Measurements from ENCODE around the gene SVBP.

Gene SVBP

DNA sequence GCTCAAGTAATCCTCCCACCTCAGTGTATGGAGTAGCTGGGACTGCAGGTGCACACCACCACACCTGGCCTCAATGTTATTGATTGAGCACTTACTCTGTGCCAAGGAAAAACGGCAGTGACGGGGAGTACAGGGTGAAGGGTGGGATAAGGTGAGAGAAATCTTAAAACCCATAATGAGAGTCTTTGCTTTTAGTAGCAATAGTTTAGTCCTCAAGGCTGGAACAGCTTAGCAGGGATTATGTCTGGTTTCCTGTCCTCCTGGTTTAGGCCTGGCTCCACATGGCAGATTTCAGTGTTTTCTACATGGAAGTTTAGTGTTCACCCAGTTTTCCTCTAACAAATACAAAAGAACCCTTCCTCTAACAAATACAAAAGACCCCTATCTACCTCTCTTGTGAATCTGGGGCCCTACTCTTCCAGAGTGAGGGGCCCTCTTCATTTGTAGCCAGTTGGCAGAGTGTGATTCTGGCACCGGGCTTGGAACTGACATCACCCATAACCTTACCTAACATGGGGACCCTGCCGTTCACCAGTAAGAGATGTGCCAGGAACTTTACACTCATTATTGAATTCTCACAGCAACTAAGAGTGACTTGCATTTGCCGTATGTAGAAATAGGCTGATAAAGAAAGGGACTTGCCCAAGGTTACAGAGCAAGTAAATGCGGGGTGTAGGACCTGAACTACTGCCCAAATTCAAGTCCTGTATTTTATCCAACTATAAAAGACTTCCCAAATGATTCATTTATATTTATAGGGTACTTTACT lies 36.1 kb upstream of the SVBP start:
- no peak for TF ChIP-seq BHLHE40 (IDR thresholded peaks at IDR 0.05; ENCODE audit: borderline replicate concordance)
- TF ChIP-seq SUZ12 (IDR thresholded peaks at IDR 0.05) = no peak
- no peak for TF ChIP-seq TARDBP (IDR thresholded peaks at IDR 0.05)
- TF ChIP-seq HDGF (IDR thresholded peaks at IDR 0.05; ENCODE audit: borderline replicate concordance) = no peak
- no peak for TF ChIP-seq FOXM1 (IDR thresholded peaks at IDR 0.05; ENCODE audit: borderline replicate concordance)
- no peak for TF ChIP-seq CTBP1 (IDR thresholded peaks at IDR 0.05; ENCODE audit: borderline replicate concordance)
- no peak for TF ChIP-seq FOXA1 (IDR thresholded peaks at IDR 0.05)
- no peak for TF ChIP-seq ELF4 (IDR thresholded peaks at IDR 0.05)
- no peak for TF ChIP-seq SP1 (IDR thresholded peaks at IDR 0.05)
- TF ChIP-seq LEF1 (IDR thresholded peaks at IDR 0.05; ENCODE audit: borderline replicate concordance) = no peak
- TF ChIP-seq ARNT (IDR thresholded peaks at IDR 0.05) = no peak
- TF ChIP-seq ZNF384 (IDR thresholded peaks at IDR 0.05) = no peak
- TF ChIP-seq NFRKB (IDR thresholded peaks at IDR 0.05) = no peak
- TF ChIP-seq L3MBTL2 (conservative IDR thresholded peaks at IDR 0.05) = no peak
- TF ChIP-seq, protein P1, sequence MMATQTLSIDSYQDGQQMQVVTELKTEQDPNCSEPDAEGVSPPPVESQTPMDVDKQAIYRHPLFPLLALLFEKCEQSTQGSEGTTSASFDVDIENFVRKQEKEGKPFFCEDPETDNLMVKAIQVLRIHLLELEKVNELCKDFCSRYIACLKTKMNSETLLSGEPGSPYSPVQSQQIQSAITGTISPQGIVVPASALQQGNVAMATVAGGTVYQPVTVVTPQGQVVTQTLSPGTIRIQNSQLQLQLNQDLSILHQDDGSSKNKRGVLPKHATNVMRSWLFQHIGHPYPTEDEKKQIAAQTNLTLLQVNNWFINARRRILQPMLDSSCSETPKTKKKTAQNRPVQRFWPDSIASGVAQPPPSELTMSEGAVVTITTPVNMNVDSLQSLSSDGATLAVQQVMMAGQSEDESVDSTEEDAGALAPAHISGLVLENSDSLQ (IDR thresholded peaks at IDR 0.05) = no peak
- no peak for TF ChIP-seq FOXK2 (IDR thresholded peaks at IDR 0.05)
- DNase-seq (ENCODE audit: extremely low spot score) = no peak
- ChIA-PET CTCF (no interaction called here), POLR2A (no interaction called here)

- no peak for TF ChIP-seq L3MBTL2 (conservative IDR thresholded peaks at IDR 0.05)
- TF ChIP-seq, protein P1 (IDR thresholded peaks at IDR 0.05) = no peak
- TF ChIP-seq HDGF (IDR thresholded peaks at IDR 0.05; ENCODE audit: borderline replicate concordance) = no peak
- TF ChIP-seq SUZ12 (IDR thresholded peaks at IDR 0.05) = no peak
- TF ChIP-seq FOXA1 (IDR thresholded peaks at IDR 0.05) = no peak
- no peak for TF ChIP-seq ZNF384 (IDR thresholded peaks at IDR 0.05)
- no peak for TF ChIP-seq LEF1 (IDR thresholded peaks at IDR 0.05; ENCODE audit: borderline replicate concordance)
- TF ChIP-seq FOXM1 (IDR thresholded peaks at IDR 0.05; ENCODE audit: borderline replicate concordance) = no peak
- TF ChIP-seq CTBP1 (IDR thresholded peaks at IDR 0.05; ENCODE audit: borderline replicate concordance) = no peak
- no peak for TF ChIP-seq ARNT (IDR thresholded peaks at IDR 0.05)
- no peak for TF ChIP-seq SP1 (IDR thresholded peaks at IDR 0.05)
- no peak for TF ChIP-seq NFRKB (IDR thresholded peaks at IDR 0.05)
- no peak for TF ChIP-seq FOXK2 (IDR thresholded peaks at IDR 0.05)
- no peak for TF ChIP-seq BHLHE40 (IDR thresholded peaks at IDR 0.05; ENCODE audit: borderline replicate concordance)
- TF ChIP-seq TARDBP (IDR thresholded peaks at IDR 0.05) = no peak
- TF ChIP-seq ELF4 (IDR thresholded peaks at IDR 0.05) = no peak
- ChIA-PET CTCF (no interaction called here), POLR2A (no interaction called here)
- no peak for DNase-seq (ENCODE audit: extremely low spot score)
Measured at GRCh38 chr1:42852608-42852980, 35.4 kb upstream of the SVBP start.

GRCh38 chr1:42851960-42852607 lies 34.9 kb upstream of the SVBP start:
- TF ChIP-seq LEF1 (IDR thresholded peaks at IDR 0.05; ENCODE audit: borderline replicate concordance) = no peak
- TF ChIP-seq, protein P1 (IDR thresholded peaks at IDR 0.05) = no peak
- no peak for TF ChIP-seq FOXM1 (IDR thresholded peaks at IDR 0.05; ENCODE audit: borderline replicate concordance)
- no peak for TF ChIP-seq SP1 (IDR thresholded peaks at IDR 0.05)
- no peak for TF ChIP-seq L3MBTL2 (conservative IDR thresholded peaks at IDR 0.05)
- TF ChIP-seq HDGF (IDR thresholded peaks at IDR 0.05; ENCODE audit: borderline replicate concordance) = no peak
- TF ChIP-seq NFRKB (IDR thresholded peaks at IDR 0.05) = no peak
- TF ChIP-seq ARNT (IDR thresholded peaks at IDR 0.05) = no peak
- TF ChIP-seq SUZ12 (IDR thresholded peaks at IDR 0.05) = no peak
- no peak for TF ChIP-seq TARDBP (IDR thresholded peaks at IDR 0.05)
- TF ChIP-seq FOXA1 (IDR thresholded peaks at IDR 0.05) = no peak
- no peak for TF ChIP-seq ELF4 (IDR thresholded peaks at IDR 0.05)
- TF ChIP-seq BHLHE40 (IDR thresholded peaks at IDR 0.05; ENCODE audit: borderline replicate concordance) = no peak
- no peak for TF ChIP-seq CTBP1 (IDR thresholded peaks at IDR 0.05; ENCODE audit: borderline replicate concordance)
- DNase-seq (ENCODE audit: extremely low spot score) = no peak
- ChIA-PET CTCF (no interaction called here), POLR2A (no interaction called here)

GRCh38 chr1:42851420-42851819 lies 34.2 kb upstream of the SVBP start:
- DNase-seq (ENCODE audit: extremely low spot score) = no peak
- POLR2A ChIA-PET = no interaction called here
- TF ChIP-seq TARDBP (IDR thresholded peaks at IDR 0.05) (no peak), FOXK2 (IDR thresholded peaks at IDR 0.05) (no peak), ELF4 (IDR thresholded peaks at IDR 0.05) (no peak), ZNF384 (IDR thresholded peaks at IDR 0.05) (no peak), CTBP1 (IDR thresholded peaks at IDR 0.05; ENCODE audit: borderline replicate concordance) (no peak), SP1 (IDR thresholded peaks at IDR 0.05) (no peak)
- TF ChIP-seq, protein P1 (IDR thresholded peaks at IDR 0.05) = no peak
- CTCF ChIA-PET = no interaction called here

- POLR2A ChIA-PET = interaction anchor here (1.2 kb wide), 1 partner anchor 13 kb away, joined by 3 read pairs; no protein-coding TSS in a partner anchor
- DNase-seq (ENCODE audit: extremely low spot score) = no peak
- CTCF ChIA-PET = no interaction called here
- TF ChIP-seq FOXA1 (IDR thresholded peaks at IDR 0.05) (no peak), HDGF (IDR thresholded peaks at IDR 0.05; ENCODE audit: borderline replicate concordance) (no peak), L3MBTL2 (conservative IDR thresholded peaks at IDR 0.05) (no peak), SUZ12 (IDR thresholded peaks at IDR 0.05) (no peak)
Measured at GRCh38 chr1:42849944-42850343, 32.7 kb upstream of the SVBP start.

Data from HEK293T (cell line).